Heart left ventricle (tissue), 16 donors: ENCODE results near the gene NRSN2. TPM values are rescaled to one million over a fixed set of nuclear protein-coding genes. Genes with fewer than 3 reads are reported as not detected.

ENCODE experiments used
- ATAC-seq, 4 donors: fragments of 200-7000 bp; cut with Tn5 transposase; one replicate each; pipeline ENCODE4 v1.9.1; 2020 to 2022; ENCODE audit warnings: moderate library complexity in 4 of 4, mild to moderate bottlenecking in 3 of 4, moderate number of reproducible peaks in 1 of 4
- DNase-seq, 5 donors: peaks; one replicate each; pipeline ENCODE4 v3.0.0-alpha.2; 2020
- H3K27ac ChIP-seq, 12 donors: fragments of 200-600 bp; sonication (generic) in 4 of 12; one replicate each; pipeline versions ENCODE4 v1.5.0 to v1.8.0; 2016 to 2022; ENCODE audit warnings: mild to moderate bottlenecking in 2 of 12
- H3K27me3 ChIP-seq, 9 donors: fragments of 200-600 bp; sonication (generic) in 2 of 9; one replicate each; pipeline versions ENCODE4 v1.5.1 to v1.8.0; 2016 to 2022; ENCODE audit warnings: mild to moderate bottlenecking in 3 of 9
- H3K36me3 ChIP-seq, 9 donors: fragments of 200-600 bp; sonication (generic) in 2 of 9; one replicate each; pipeline versions ENCODE4 v1.5.0 to v1.8.0; 2018 to 2022; ENCODE audit warnings: mild to moderate bottlenecking in 2 of 9
- H3K4me1 ChIP-seq, 12 donors: fragments of 200-600 bp; sonication (generic) in 4 of 12; one replicate each; pipeline versions ENCODE4 v1.5.0 to v1.8.0; 2016 to 2022; ENCODE audit warnings: mild to moderate bottlenecking in 3 of 12
- H3K4me3 ChIP-seq, 12 donors: fragments of 200-600 bp; sonication (generic) in 4 of 12; one replicate each; pipeline versions ENCODE4 v1.5.0 to v1.8.0; 2017 to 2022; ENCODE audit warnings: mild to moderate bottlenecking in 9 of 12, moderate library complexity in 4 of 12
- H3K9me3 ChIP-seq, 12 donors: fragments of 200-600 bp; sonication (generic) in 4 of 12; one replicate each; pipeline versions ENCODE4 v1.5.0 to v1.8.0; 2016 to 2022; ENCODE audit warnings: mild to moderate bottlenecking in 1 of 12
- CTCF ChIP-seq, 12 donors: fragments of 200-600 bp; sonication (generic) in 4 of 12; IDR thresholded peaks; one replicate each; pipeline versions ENCODE4 v1.5.0 to v1.8.0; 2018 to 2022; ENCODE audit warnings: antibody characterized with exemption in 12 of 12, mild to moderate bottlenecking in 5 of 12
- POLR2A ChIP-seq, 2 donors: fragments of 450-650 bp; IDR thresholded peaks; one replicate each; pipeline ENCODE4 v1.6.1; 2017; ENCODE audit warnings: antibody characterized with exemption in 2 of 2, mild to moderate bottlenecking in 2 of 2, moderate library complexity in 2 of 2
- WGBS, 4 donors: extraction: QIAGEN DNeasy Blood & Tissue Kit in 2 of 4; methylation state at CpG; one replicate each; pipeline versions ENCODE4 v1.1.5 to v1.1.7; 2013 to 2018; 5-methylcytosine and 5-hydroxymethylcytosine counted together
- intact Hi-C, 10 donors: fragments of 100-400 bp; cut with DNase I; formaldehyde crosslinking; loops; one replicate each; pipeline versions ENCODE4 v1.11.1 to v1.14.2; 2022
- polyA plus RNA-seq, 2 donors: library from polyadenylated mRNA; stranded (reverse); fragments of 200-250 nt; gene quantifications; one replicate each; pipeline ENCODE4 v1.2.3, GENCODE V29; 2013
- total RNA-seq, 9 donors: library from RNA; depleted of rRNA in 2 of 9; stranded (reverse); fragments of >200 nt in 2 of 9; fragmentation: NEBNext Ultra II Directional in 3 of 9; extraction: Animal tissue kit (Norgen Biotek cat#: 25700) in 3 of 9; gene quantifications; one replicate each; pipeline versions ENCODE4 v1.1.0 to v1.2.4, GENCODE V29; 2016 to 2023
- donor health status: ischemic (EF 13 %, LVEDD 7.1; RV severe dilation, severe dysfunction).
- donor health status: healthy with polysubstance abuse.
- donor health status: DM: no; HTN: yes; CAD: no.
- donor health status: DM: no; HTN: no; CAD: no.
- donor health status: ischemic (EF 25% LVEDD 6.9; RV normal size, moderate dysfunction).
- donor health status: ischemic (EF 25% LVEDD 5.7; RV mildly dilated, moderate dysfunction).
- donor health status: healthy.
- donor health status: DM: yes; HTN: yes; CAD: no.
- donor health status: ischemic (EF 35%, LVEDD 5.7; RV mildly dilated, moderate dysfunction).
- donor health status: nonischemic (EF 11% LVEDD 7.7; RV severe dilation, severe dysfunction).
- donor health status: DM: yes; HTN: yes; CAD: no.
- donor health status: PGD.
- donor health status: ischemic (EF 29% LVEDD 5.4; RV normal size, mild dysfunction).
- donor health status: nonischemic (EF 23%, LVEDD 6.1; RV moderate dilation, normal function).

NRSN2 gene
- total and polyA plus RNA-seq, 11 donors = 13.8 to 49.5 (median 28.1) TPM

GRCh38 chr20:325045-325888 is 21.6 kb upstream of the NRSN2 start, which contains the start of gene SOX12:
Gene SOX12 (plus strand): TSS chr20:325552. CDS start chr20:325925, 373 bp downstream.
- Histone ChIP-seq H3K36me3 (peaks cover 0 to 6% (median 0%) of the 10 kb centered on the region in 9 donors), H3K4me1 (peaks cover 0 to 47% (median 22%) of the 10 kb centered on the region in 12 donors), H3K27ac (peak within 1 kb of the TSS; percentile 90 to 98 (median 96)), H3K9me3 (no peaks in the 10 kb centered on the region), H3K27me3 (peaks cover 0 to 5% (median 0%) of the 10 kb centered on the region in 9 donors), H3K4me3 (peak within 1 kb of the TSS; percentile 58 to 98 (median 80))
- DNase-seq = peak; percentile 97 to 99 (median 98)
- 1% methylated on average over 21 to 106 of the region's 106 CpGs for WGBS, 4 donors
- TF ChIP-seq CTCF (IDR thresholded peaks at IDR 0.05) (no peak), POLR2A (IDR thresholded peaks at IDR 0.05) (peak in 1 of 2 donors; percentile 45)
- peak; percentile 68 to 81 (median 76) for ATAC-seq
- intact Hi-C loops = loop anchor here in 5 of 10 donors (1.0 to 10.0 kb wide), 6 partner anchors 14 to 58 kb away; partner anchors contain the start of genes NRSN2 (in 1 of the 5) and ZCCHC3 (in 1 of the 5)

GRCh38 chr20:325889-326644 is 20.8 kb upstream of the NRSN2 start:
- H3K4me1 ChIP-seq = peaks cover 0 to 50% (median 24%) of the 10 kb centered on the region in 12 donors
- H3K4me3 ChIP-seq = peak overlapping the region; percentile 58 to 98 (median 80)
- H3K9me3 ChIP-seq = no peaks in the 10 kb centered on the region
- H3K27ac ChIP-seq = peak overlapping the region; percentile 72 to 98 (median 96)
- H3K27me3 ChIP-seq = peaks cover 0 to 5% (median 0%) of the 10 kb centered on the region in 9 donors
- H3K36me3 ChIP-seq = no peaks in the 10 kb centered on the region
- peak in 1 of 12 donors; percentile 18 for TF ChIP-seq CTCF (IDR thresholded peaks at IDR 0.05)
- no peak for TF ChIP-seq POLR2A (IDR thresholded peaks at IDR 0.05)
- ATAC-seq = peak in 2 of 4 donors; percentile 0 to 3
- intact Hi-C loops = loop anchor here in 5 of 10 donors (1.0 to 10.0 kb wide), 6 partner anchors 15 to 59 kb away; partner anchors contain the start of genes ZCCHC3 (in 2 of the 5) and NRSN2 (in 1 of the 5)
- peak; percentile 68 to 83 (median 77) for DNase-seq
- 0 to 1% (median 1%) methylated on average over 37 to 103 of the region's 103 CpGs for WGBS, 4 donors

- Histone ChIP-seq H3K9me3 (no peaks in the 10 kb centered on the region), H3K36me3 (no peaks in the 10 kb centered on the region), H3K27ac (peak overlapping the region in 11 of 12 donors; percentile 72 to 98 (median 95)), H3K4me3 (peak overlapping the region; percentile 58 to 98 (median 80)), H3K27me3 (peaks cover 0 to 5% (median 0%) of the 10 kb centered on the region in 9 donors), H3K4me1 (peaks cover 0 to 50% (median 24%) of the 10 kb centered on the region in 12 donors)
- WGBS, 4 donors = 1 to 3% (median 1%) methylated on average over 26 to 38 of the region's 38 CpGs
- intact Hi-C loops = loop anchor here in 2 of 10 donors (2.0 to 10.0 kb wide), 2 partner anchors 30 to 52 kb away; partner anchors contain the start of gene ZCCHC3 (in 1 of the 2)
- ATAC-seq (no peak), DNase-seq (peak in 3 of 5 donors; percentile 51 to 72 (median 55))
- no peak for TF ChIP-seq POLR2A (IDR thresholded peaks at IDR 0.05)
- no peak for TF ChIP-seq CTCF (IDR thresholded peaks at IDR 0.05)
These were observed 20.2 kb upstream of the NRSN2 start for GRCh38 chr20:326645-327185.
